ENCODE measurements around the gene PDXDC1.

- TF ChIP-seq, protein P1, sequence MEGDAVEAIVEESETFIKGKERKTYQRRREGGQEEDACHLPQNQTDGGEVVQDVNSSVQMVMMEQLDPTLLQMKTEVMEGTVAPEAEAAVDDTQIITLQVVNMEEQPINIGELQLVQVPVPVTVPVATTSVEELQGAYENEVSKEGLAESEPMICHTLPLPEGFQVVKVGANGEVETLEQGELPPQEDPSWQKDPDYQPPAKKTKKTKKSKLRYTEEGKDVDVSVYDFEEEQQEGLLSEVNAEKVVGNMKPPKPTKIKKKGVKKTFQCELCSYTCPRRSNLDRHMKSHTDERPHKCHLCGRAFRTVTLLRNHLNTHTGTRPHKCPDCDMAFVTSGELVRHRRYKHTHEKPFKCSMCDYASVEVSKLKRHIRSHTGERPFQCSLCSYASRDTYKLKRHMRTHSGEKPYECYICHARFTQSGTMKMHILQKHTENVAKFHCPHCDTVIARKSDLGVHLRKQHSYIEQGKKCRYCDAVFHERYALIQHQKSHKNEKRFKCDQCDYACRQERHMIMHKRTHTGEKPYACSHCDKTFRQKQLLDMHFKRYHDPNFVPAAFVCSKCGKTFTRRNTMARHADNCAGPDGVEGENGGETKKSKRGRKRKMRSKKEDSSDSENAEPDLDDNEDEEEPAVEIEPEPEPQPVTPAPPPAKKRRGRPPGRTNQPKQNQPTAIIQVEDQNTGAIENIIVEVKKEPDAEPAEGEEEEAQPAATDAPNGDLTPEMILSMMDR (IDR thresholded peaks at IDR 0.05; ENCODE audit: insufficient read depth, low read depth, low read length): no peak
- no peak for TF ChIP-seq EZH2 (IDR thresholded peaks at IDR 0.05; ENCODE audit: insufficient read depth, low read length)
These were observed 19.1 kb upstream of the PDXDC1 start for GRCh38 chr16:14955546-14956231.

Data from astrocyte (in vitro differentiated cells and primary cell).